HL-60 (cell line): ENCODE data around the gene HSDL2.

Experiments used
- CTCF ChIP-seq: IDR thresholded peaks from one replicate; pipeline ENCODE4 v1.5.1; 2011; ENCODE audit warnings: low read length, control low read depth, inconsistent platforms; ENCODE audit not compliant: insufficient read depth
- POLR2AphosphoS5 ChIP-seq: IDR thresholded peaks from 2 replicates; pipeline ENCODE4 v1.6.1; 2012; ENCODE audit warnings: low read depth
- TF ChIP-seq, protein P1 (sequence below): IDR thresholded peaks from 2 replicates; pipeline ENCODE4 v1.6.1; 2012; ENCODE audit warnings: low read depth; ENCODE audit not compliant: insufficient replicate concordance

- TF ChIP-seq, protein P1, sequence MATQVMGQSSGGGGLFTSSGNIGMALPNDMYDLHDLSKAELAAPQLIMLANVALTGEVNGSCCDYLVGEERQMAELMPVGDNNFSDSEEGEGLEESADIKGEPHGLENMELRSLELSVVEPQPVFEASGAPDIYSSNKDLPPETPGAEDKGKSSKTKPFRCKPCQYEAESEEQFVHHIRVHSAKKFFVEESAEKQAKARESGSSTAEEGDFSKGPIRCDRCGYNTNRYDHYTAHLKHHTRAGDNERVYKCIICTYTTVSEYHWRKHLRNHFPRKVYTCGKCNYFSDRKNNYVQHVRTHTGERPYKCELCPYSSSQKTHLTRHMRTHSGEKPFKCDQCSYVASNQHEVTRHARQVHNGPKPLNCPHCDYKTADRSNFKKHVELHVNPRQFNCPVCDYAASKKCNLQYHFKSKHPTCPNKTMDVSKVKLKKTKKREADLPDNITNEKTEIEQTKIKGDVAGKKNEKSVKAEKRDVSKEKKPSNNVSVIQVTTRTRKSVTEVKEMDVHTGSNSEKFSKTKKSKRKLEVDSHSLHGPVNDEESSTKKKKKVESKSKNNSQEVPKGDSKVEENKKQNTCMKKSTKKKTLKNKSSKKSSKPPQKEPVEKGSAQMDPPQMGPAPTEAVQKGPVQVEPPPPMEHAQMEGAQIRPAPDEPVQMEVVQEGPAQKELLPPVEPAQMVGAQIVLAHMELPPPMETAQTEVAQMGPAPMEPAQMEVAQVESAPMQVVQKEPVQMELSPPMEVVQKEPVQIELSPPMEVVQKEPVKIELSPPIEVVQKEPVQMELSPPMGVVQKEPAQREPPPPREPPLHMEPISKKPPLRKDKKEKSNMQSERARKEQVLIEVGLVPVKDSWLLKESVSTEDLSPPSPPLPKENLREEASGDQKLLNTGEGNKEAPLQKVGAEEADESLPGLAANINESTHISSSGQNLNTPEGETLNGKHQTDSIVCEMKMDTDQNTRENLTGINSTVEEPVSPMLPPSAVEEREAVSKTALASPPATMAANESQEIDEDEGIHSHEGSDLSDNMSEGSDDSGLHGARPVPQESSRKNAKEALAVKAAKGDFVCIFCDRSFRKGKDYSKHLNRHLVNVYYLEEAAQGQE, result no peak
- TF ChIP-seq CTCF (no peak), POLR2AphosphoS5 (no peak)
These were observed 110.2 kb downstream of the HSDL2 start for GRCh38 chr9:112489876-112490666.
